Airway epithelial cell (primary cell): ENCODE measurements around the gene ABCG4. TPM values are rescaled to one million over a fixed set of nuclear protein-coding genes. Genes with fewer than 3 reads are reported as not detected.

Source experiments
- total RNA-seq: library from RNA; depleted of rRNA; stranded (reverse); fragments of >200 nt; gene quantifications from 2 replicates; pipeline ENCODE4 v1.2.3, GENCODE V29; 2015

ABCG4 gene
- 0.42 and 0.79 TPM in 2 replicates for total RNA-seq

DNA sequence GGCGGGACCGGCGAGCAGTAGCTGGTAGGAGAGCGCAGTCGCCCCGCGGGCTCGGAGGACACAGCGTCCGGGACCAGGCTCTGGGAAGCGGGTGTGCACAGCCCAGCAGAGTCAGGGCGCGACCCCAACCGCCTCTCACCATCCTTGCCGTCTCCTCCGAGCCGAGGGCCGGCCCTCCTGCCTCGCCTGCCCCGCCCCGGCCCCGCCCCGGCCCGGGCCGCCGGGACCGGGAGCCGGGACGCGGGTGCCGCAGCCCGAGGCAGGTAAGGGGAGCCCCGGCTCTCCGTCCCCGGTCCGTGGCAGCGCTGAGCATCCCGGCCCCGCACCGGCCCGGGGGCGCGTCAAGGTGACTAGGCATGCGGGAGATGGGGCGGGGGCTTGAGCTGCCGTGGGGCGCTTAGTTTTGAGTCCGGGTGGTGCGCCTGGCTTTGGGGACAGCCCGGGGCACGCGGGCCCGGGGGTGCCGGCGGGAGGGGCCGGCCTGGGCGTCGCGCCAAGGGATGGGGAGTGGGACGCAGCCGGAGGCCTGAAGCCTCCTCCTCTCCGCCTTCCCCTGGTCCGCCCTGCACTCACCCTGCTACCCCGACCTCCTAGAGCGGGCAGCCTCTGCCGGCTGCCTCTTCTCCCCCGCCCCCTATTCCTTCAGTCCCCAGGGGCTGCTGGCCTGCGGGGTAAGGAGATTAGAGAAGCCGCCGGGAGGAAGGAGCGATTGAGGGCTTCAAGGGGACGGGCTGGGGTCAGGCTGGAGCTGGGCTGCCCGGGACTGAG is at the start of gene ABCG4:
ABCG4 (plus strand) TSS at position 35 of the 768 bp plus-strand sequence. CDS start 914 bp downstream, outside the sequence.

DNA sequence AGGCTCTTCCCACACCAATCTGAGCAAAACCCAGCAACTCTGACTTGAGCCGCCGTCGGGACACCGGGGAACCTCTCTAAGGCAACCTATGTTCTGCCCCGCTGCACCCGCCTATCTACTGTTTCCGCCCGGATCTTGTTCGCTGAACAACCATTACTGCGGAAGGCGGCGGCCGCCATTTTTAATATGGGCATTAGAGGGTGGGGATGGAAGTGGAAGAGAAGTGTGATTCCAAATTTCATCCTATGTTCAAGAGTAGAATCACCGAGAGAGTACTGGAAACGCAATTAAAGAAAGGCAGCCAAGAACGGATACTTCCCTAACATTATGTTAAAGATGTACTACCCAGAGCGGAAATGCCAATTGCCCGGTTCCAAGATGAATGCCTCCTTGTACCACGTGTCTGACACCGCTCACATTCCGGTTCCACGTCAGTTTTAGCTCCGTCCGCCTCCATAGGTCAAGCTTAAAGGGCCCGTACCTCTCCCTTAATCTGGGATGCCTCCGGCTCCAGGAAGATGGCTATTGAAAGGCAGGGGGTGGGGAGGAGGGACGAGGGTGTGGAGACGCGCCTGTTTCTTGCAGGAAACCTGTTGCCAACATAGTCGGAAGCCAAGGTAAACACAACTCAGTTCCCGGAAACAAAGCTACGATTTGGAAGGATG is 47.0 kb upstream of the ABCG4 start, which contains the start of gene DPAGT1:
DPAGT1 (minus strand) TSS at position 95 of the 665 bp plus-strand sequence. CDS start 198 bp downstream, outside the sequence.

DNA sequence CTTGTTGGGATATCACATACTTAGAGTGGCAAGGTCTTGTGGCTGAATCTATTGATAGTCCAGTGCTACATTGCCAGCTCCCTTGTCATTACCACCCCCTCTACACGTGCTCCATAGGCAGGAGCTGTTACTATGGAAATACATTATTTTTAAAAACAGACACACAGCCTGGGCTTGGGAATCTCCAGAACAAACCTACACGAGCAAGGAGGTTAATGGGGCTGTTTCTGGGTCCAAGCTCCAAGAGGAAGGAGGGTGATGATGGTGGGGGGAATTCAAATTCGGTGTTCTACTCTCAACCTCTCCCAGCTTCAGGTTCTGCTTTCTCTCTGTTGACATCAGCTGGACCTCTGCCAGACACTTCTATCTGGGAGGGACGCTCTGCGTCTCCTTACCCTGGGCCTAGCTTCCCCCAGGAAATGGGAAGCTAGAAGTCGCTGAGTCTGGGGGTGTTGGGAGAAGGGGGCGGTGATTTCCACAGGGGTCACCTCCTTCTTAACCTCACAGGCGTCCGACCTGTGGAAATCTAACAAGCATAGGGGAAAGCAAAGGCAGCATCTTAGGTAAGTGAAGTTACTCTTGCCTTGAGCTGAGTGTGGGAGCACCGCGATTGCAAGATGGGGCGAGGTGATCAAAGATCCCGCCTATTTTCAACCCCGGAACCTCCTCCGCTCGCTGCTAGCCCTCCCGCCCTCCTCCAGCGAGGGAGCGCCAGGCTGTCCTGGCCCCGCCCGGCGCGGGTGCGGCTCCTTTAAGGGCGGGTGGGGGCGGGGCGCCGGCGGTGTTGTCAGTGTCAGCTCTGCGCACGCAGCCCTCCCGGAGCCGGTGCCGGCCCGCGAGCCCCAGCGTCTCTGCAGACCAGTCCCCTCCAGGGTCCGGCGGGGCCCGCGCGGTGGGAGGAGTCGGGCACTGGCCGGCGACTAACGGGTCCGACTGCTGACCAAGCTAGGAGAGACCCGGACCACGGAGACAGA is 42.0 kb upstream of the ABCG4 start, which contains the start of gene C2CD2L:
C2CD2L (plus strand) TSS at position 781 of the 974 bp plus-strand sequence. CDS start 398 bp downstream, outside the sequence.

DNA sequence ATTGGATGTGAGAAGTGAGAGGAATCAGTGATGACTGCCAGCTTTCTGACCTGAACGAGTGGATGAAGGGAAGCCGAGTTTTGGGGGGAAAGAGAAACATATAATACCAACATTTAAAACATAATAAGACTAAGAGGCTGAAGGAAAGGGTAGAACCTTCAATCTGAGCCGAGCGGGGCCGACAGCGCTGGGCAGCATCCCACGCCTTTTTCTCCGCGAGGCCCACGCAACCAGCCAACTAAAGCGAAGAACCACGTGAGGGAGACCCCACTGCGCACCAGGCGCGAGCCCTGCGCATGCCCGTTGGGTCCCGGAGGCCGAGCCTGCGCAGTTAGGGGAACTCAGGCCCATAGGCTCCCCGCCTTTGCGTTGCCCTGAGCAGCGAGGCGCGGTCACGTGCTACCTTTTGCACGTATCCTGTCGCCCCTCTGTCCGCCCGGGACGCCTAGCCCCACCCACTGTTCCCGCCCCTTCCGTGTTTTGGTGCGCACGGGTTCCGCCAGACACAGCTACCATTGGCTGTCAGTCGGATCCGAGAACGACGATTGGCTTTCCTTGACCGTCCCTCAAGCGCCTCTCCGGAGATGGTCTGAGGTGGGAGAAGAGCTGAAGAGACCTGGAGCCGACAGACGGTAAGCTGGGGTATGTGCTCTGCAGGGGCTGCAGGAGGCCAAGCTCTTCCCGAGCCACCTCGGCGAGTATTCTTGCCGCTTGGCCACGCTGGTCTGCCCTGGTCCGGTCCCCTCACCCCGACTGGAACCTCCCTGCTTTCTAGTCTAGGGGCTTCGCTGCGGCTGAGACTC is 27.6 kb upstream of the ABCG4 start, which contains the start of gene HINFP:
HINFP (plus strand) TSS at position 573 of the 803 bp plus-strand sequence. CDS start 5,365 bp downstream, outside the sequence.

DNA sequence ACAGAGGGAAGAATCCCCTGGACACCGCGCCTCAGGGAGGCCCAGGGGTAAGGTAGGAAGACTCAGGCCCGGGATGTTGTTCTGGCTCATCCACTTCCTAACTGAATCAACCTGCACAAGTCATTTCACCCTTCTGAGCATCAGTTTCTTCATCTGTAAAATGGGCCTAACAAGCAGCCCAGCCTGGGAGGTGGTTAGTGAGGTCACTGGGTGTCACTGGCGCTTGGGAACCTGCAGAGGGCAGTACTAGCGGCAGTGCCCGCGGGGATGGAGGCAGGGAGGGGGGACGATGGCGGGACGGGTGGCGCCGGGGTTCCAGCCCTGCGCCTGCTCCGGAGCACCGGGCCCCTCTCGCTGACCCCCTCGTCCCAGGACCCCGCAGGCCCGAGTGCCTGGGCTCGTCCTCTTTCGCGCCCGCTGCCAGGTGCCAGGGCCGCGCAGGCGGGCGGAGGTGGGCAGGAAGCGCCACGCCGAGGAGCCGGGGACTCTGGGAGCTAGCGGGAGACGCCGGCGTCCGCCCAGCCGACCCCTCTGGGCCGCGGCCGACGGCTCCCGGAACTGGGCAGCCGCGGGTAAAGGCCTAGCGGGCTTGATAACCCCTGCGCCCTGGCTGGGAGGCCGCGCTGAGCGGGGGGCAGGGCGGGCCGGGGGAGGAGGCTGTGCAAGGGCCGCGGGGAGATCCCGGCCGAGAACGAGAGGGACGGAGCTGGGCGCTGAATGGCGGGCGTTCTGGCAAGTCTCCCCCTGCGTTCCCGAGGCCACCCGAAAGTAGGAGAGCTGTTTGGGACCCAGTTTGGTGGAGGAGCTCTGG is 19.8 kb downstream of the ABCG4 start, which contains the start of gene NLRX1:
NLRX1 (plus strand) TSS at position 255 of the 811 bp plus-strand sequence. CDS start 2,679 bp downstream, outside the sequence.

DNA sequence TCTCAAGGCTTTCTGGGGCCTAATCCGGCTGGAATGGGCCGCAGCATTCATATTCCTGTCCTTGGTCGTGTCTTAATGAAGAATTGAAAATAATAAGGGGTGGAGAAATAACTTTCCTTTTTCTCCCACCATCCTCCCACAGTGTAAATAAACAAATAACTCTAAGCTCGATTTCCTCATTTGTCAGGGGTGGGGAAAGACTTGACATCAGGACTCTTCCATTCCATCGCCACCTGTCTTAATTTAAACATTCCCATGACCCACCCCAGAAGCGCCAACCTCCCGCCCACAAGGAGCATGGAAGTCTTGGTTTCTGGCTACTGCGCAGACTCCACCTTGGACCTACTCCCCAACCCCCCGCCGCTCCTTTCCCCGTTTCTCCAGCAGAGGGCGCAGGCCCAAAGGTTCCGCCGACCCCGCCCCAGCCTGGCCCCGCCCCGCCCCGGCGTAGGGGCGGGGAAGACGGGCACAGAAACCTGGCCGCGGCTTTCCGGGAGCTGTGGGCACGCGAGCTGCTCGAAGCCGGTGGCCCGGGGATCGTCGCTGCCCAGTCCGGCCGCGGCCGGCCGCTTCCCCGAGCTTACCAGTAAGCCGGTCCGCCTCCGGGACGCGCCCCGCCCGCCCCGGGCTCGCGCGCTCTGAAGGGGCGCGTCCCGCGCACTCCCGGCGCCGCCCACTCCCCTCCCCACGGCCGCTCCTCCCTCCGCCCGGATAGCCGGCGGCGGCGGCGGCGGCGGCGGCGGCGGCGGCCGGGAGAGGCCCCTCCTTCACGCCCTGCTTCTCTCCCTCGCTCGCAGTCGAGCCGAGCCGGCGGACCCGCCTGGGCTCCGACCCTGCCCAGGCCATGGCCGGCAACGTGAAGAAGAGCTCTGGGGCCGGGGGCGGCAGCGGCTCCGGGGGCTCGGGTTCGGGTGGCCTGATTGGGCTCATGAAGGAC is 57.0 kb downstream of the ABCG4 start, which contains the start of gene CBL:
CBL (plus strand) TSS at position 766 of the 937 bp plus-strand sequence; CDS start at position 845, 79 bp downstream.

Other genes with a start within 250 kb of the ABCG4 start
- gene BCL9L, start 223.1 kb upstream of the ABCG4 start, total RNA-seq = 31.6 and 51.8 TPM in 2 replicates
- gene UPK2, start 192.8 kb upstream of the ABCG4 start, total RNA-seq = 0.37 and 0.56 TPM in 2 replicates
- not detected in 2 replicates for gene FOXR1, start 177.3 kb upstream of the ABCG4 start, total RNA-seq
- gene CENATAC, start 150.9 kb upstream of the ABCG4 start, total RNA-seq = 7.0 and 11.4 TPM in 2 replicates
- 2,356 and 2,509 TPM in 2 replicates for gene RPS25, start 130.7 kb upstream of the ABCG4 start, total RNA-seq
- gene TRAPPC4, start 130.3 kb upstream of the ABCG4 start, total RNA-seq = 102 and 106 TPM in 2 replicates
- gene SLC37A4, start 118.2 kb upstream of the ABCG4 start, total RNA-seq = 37.6 and 39.3 TPM in 2 replicates
- gene HYOU1, start 91.8 kb upstream of the ABCG4 start, total RNA-seq = 98.8 and 112 TPM in 2 replicates
- 14.8 and 17.8 TPM in 2 replicates for gene VPS11, start 81.2 kb upstream of the ABCG4 start, total RNA-seq
- 10.5 and 27.9 TPM in 2 replicates for gene HMBS, start 64.2 kb upstream of the ABCG4 start, total RNA-seq
- gene DPAGT1, start 47.2 kb upstream of the ABCG4 start, total RNA-seq = 28.2 and 33.6 TPM in 2 replicates
- 5.0 and 5.8 TPM in 2 replicates for gene C2CD2L, start 41.7 kb upstream of the ABCG4 start, total RNA-seq
- 5.2 and 17.0 TPM in 2 replicates for gene HINFP, start 27.5 kb upstream of the ABCG4 start, total RNA-seq
- 21.8 and 28.5 TPM in 2 replicates for gene NLRX1, start 19.7 kb downstream of the ABCG4 start, total RNA-seq
- gene NHERF4, start 36.4 kb downstream of the ABCG4 start, total RNA-seq = not detected in 2 replicates
- gene CBL, start 57.3 kb downstream of the ABCG4 start, total RNA-seq = 7.5 and 10.3 TPM in 2 replicates
- 197 and 367 TPM in 2 replicates for gene MCAM, start 168.1 kb downstream of the ABCG4 start, total RNA-seq
- 15.0 and 16.8 TPM in 2 replicates for gene RNF26, start 185.5 kb downstream of the ABCG4 start, total RNA-seq
- 0.07 TPM in 1 of 2 replicates, not detected in the other for gene C1QTNF5, start 191.8 kb downstream of the ABCG4 start, total RNA-seq
- gene MFRP, start 197.7 kb downstream of the ABCG4 start, total RNA-seq = not detected in 2 replicates
- 1.1 and 1.9 TPM in 2 replicates for gene USP2, start 232.6 kb downstream of the ABCG4 start, total RNA-seq